Lower lobe of right lung (tissue), 2 donors: ENCODE measurements around the gene RAB38. TPM values are rescaled to one million over a fixed set of nuclear protein-coding genes. Genes with fewer than 3 reads are reported as not detected.

Experiments
- ATAC-seq, 2 donors: fragments of 200-7000 bp; cut with Tn5 transposase; one replicate each; pipeline ENCODE4 v1.9.1; 2020 to 2022; ENCODE audit warnings: mild to moderate bottlenecking in 2 of 2, moderate library complexity in 2 of 2
- DNase-seq: peaks from one replicate; pipeline ENCODE4 v3.0.0-alpha.2; 2020
- H3K27ac ChIP-seq: fragments of 200-600 bp; one replicate; pipeline ENCODE4 v1.8.0; 2022
- H3K27me3 ChIP-seq: fragments of 200-600 bp; one replicate; pipeline ENCODE4 v1.8.0; 2022; ENCODE audit warnings: low read depth
- H3K36me3 ChIP-seq: fragments of 200-600 bp; one replicate; pipeline ENCODE4 v1.8.0; 2022; ENCODE audit warnings: mild to moderate bottlenecking
- H3K4me1 ChIP-seq: fragments of 200-600 bp; one replicate; pipeline ENCODE4 v1.8.0; 2022
- H3K4me3 ChIP-seq: fragments of 200-600 bp; one replicate; pipeline ENCODE4 v1.8.0; 2022; ENCODE audit warnings: mild to moderate bottlenecking
- H3K9me3 ChIP-seq: fragments of 200-600 bp; one replicate; pipeline ENCODE4 v1.8.0; 2022
- intact Hi-C: fragments of 100-400 bp; cut with DNase I; formaldehyde crosslinking; loops from one replicate; pipeline ENCODE4 v1.11.0; 2022
- microRNA-seq: library from miRNA; unstranded; fragments of <30 nt; microRNA quantifications from one replicate; pipeline ENCODE4 v1.2.0, GENCODE V29; 2020; ENCODE audit warnings: borderline number of aligned reads
- total RNA-seq: library from RNA; stranded (reverse); fragmentation: NEBNext Ultra II Directional; extraction: Animal tissue kit (Norgen Biotek cat#: 25700); gene quantifications from one replicate; pipeline ENCODE4 v1.2.1, GENCODE V29; 2021
- TF ChIP-seq, protein P1 (sequence below): fragments of 200-600 bp; IDR thresholded peaks from one replicate; pipeline ENCODE4 v1.8.0; 2022; ENCODE audit warnings: antibody characterized with exemption, mild to moderate bottlenecking
- donor health status: DM: no; HTN: yes; CAD: no; lungs with severe emphysema.

The RAB38 gene
- total RNA-seq, 1 donor from 2014 or later = 10.9 TPM

- Histone ChIP-seq H3K27me3 (no peaks in the 10 kb centered on the region), H3K9me3 (no peaks in the 10 kb centered on the region), H3K36me3 (no peaks in the 10 kb centered on the region), H3K4me1 (no peaks in the 10 kb centered on the region), H3K4me3 (no peak overlapping the region), H3K27ac (no peak overlapping the region)
- DNase-seq (no peak), ATAC-seq (no peak)
- intact Hi-C loops = no loop called here
- TF ChIP-seq, protein P1, sequence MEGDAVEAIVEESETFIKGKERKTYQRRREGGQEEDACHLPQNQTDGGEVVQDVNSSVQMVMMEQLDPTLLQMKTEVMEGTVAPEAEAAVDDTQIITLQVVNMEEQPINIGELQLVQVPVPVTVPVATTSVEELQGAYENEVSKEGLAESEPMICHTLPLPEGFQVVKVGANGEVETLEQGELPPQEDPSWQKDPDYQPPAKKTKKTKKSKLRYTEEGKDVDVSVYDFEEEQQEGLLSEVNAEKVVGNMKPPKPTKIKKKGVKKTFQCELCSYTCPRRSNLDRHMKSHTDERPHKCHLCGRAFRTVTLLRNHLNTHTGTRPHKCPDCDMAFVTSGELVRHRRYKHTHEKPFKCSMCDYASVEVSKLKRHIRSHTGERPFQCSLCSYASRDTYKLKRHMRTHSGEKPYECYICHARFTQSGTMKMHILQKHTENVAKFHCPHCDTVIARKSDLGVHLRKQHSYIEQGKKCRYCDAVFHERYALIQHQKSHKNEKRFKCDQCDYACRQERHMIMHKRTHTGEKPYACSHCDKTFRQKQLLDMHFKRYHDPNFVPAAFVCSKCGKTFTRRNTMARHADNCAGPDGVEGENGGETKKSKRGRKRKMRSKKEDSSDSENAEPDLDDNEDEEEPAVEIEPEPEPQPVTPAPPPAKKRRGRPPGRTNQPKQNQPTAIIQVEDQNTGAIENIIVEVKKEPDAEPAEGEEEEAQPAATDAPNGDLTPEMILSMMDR = no peak
These were observed 88.9 kb downstream of the RAB38 start for GRCh38 chr11:88086297-88086696.

GRCh38 chr11:88070437-88070836, 104.8 kb downstream of the RAB38 start:
- Histone ChIP-seq H3K4me3 (no peak overlapping the region), H3K36me3 (no peaks in the 10 kb centered on the region), H3K27me3 (no peaks in the 10 kb centered on the region), H3K27ac (no peak overlapping the region), H3K9me3 (no peaks in the 10 kb centered on the region), H3K4me1 (no peaks in the 10 kb centered on the region)
- TF ChIP-seq, protein P1 = no peak
- intact Hi-C loops = no loop called here
- no peak for DNase-seq
- no peak for ATAC-seq

GRCh38 chr11:88068848-88069554, 106.2 kb downstream of the RAB38 start:
- Histone ChIP-seq H3K4me3 (no peak overlapping the region), H3K9me3 (no peaks in the 10 kb centered on the region), H3K27me3 (no peaks in the 10 kb centered on the region), H3K4me1 (no peaks in the 10 kb centered on the region), H3K27ac (no peak overlapping the region), H3K36me3 (no peaks in the 10 kb centered on the region)
- intact Hi-C loops = no loop called here
- TF ChIP-seq, protein P1 = no peak
- no peak for ATAC-seq
- DNase-seq = peak; percentile 39

- DNase-seq (no peak), ATAC-seq (no peak)
- Histone ChIP-seq H3K9me3 (no peaks in the 10 kb centered on the region), H3K27me3 (no peaks in the 10 kb centered on the region), H3K27ac (no peak overlapping the region), H3K4me1 (no peaks in the 10 kb centered on the region), H3K4me3 (no peak overlapping the region), H3K36me3 (no peaks in the 10 kb centered on the region)
- TF ChIP-seq, protein P1 = no peak
- intact Hi-C loops = no loop called here
These were observed 109.2 kb downstream of the RAB38 start for GRCh38 chr11:88066090-88066489.

- no peaks in the 10 kb centered on the region for H3K4me1 ChIP-seq
- intact Hi-C loops = no loop called here
- no peak for ATAC-seq
- TF ChIP-seq, protein P1 = no peak
- H3K27me3 ChIP-seq = no peaks in the 10 kb centered on the region
- no peaks in the 10 kb centered on the region for H3K36me3 ChIP-seq
- no peak overlapping the region for H3K27ac ChIP-seq
- no peak overlapping the region for H3K4me3 ChIP-seq
- no peaks in the 10 kb centered on the region for H3K9me3 ChIP-seq
- DNase-seq = no peak
These were observed 111.0 kb downstream of the RAB38 start for GRCh38 chr11:88064097-88064705.

Small RNA genes within 50 kb of the gene (microRNA-seq; reads per million reads assigned to microRNA genes)
- not detected for gene MIR3166

Other genes starting within 250 kb of the RAB38 start
- gene CTSC, start 162.3 kb upstream of the RAB38 start, total RNA-seq = 445 TPM